GM23338 (cell line): Measurements from ENCODE around the gene AKNA. TPM values are rescaled to one million over a fixed set of nuclear protein-coding genes. Genes with fewer than 3 reads are reported as not detected.

Experiments
- ATAC-seq: fragments of 200-7000 bp; cut with Tn5 transposase; 3 replicates; pipeline ENCODE4 v1.9.1; 2020
- DNase-seq: peaks from one replicate; pipeline ENCODE4 v3.0.0-alpha.2; 2015; ENCODE audit warnings: low spot score
- H2AFZ ChIP-seq: fragments of 200-600 bp; sonication (generic); 2 replicates; pipeline ENCODE4 v1.8.0; 2016; ENCODE audit warnings: antibody characterized with exemption, mild to moderate bottlenecking, moderate library complexity
- H3F3A ChIP-seq: fragments of 200-600 bp; sonication (generic); replicated peaks from 2 replicates; pipeline ENCODE4 v1.8.0; 2017; ENCODE audit warnings: antibody characterized with exemption, mixed run types, low read depth
- H3K27ac ChIP-seq: fragments of 200-600 bp; sonication (generic); 2 replicates; pipeline ENCODE4 v1.6.1; 2016; ENCODE audit warnings: low read depth
- H3K27me3 ChIP-seq: fragments of 200-600 bp; sonication (generic); 2 replicates; pipeline ENCODE4 v1.8.0; 2016; ENCODE audit warnings: mild to moderate bottlenecking, mixed run types, moderate library complexity; ENCODE audit not compliant: insufficient read depth
- H3K36me3 ChIP-seq: fragments of 200-600 bp; sonication (generic); 2 replicates; pipeline ENCODE4 v1.8.0; 2016; ENCODE audit warnings: mild to moderate bottlenecking; ENCODE audit not compliant: insufficient read depth
- H3K4me1 ChIP-seq: fragments of 200-600 bp; sonication (generic); 2 replicates; pipeline ENCODE4 v1.8.0; 2016; ENCODE audit warnings: mild to moderate bottlenecking, moderate library complexity; ENCODE audit not compliant: insufficient read depth
- H3K4me2 ChIP-seq: fragments of 200-600 bp; sonication (generic); 2 replicates; pipeline ENCODE4 v1.7.1; 2017; ENCODE audit warnings: mixed run types
- H3K4me3 ChIP-seq: fragments of 200-600 bp; sonication (generic); 2 replicates; pipeline ENCODE4 v1.6.1; 2016; ENCODE audit warnings: mixed run types
- H3K79me2 ChIP-seq: fragments of 200-600 bp; sonication (generic); replicated peaks from 2 replicates; pipeline ENCODE4 v1.8.0; 2017; ENCODE audit warnings: mild to moderate bottlenecking; ENCODE audit not compliant: insufficient read depth
- H3K9me2 ChIP-seq: fragments of 200-600 bp; sonication (generic); 2 replicates; pipeline ENCODE4 v1.8.0; 2017; ENCODE audit not compliant: insufficient read depth
- H4K20me1 ChIP-seq: fragments of 200-600 bp; sonication (generic); replicated peaks from 2 replicates; pipeline ENCODE4 v1.8.0; 2017; ENCODE audit warnings: mild to moderate bottlenecking; ENCODE audit not compliant: insufficient read depth
- H3K27ac Mint-ChIP-seq: 2 replicates; pipeline ENCODE4 v1.8.0; 2020; ENCODE audit warnings: inconsistent platforms, mild to moderate bottlenecking, moderate library complexity, mixed read lengths
- H3K27me3 Mint-ChIP-seq: 3 replicates; pipeline ENCODE4 v1.8.0; 2022; ENCODE audit warnings: low read depth, mild to moderate bottlenecking, moderate library complexity, mixed read lengths, inconsistent platforms; ENCODE audit not compliant: insufficient read depth, poor library complexity
- H3K36me3 Mint-ChIP-seq: 3 replicates; pipeline ENCODE4 v1.8.0; 2021; ENCODE audit warnings: low read depth, mild to moderate bottlenecking, inconsistent platforms, moderate library complexity, mixed read lengths
- H3K4me1 Mint-ChIP-seq: 3 replicates; pipeline ENCODE4 v1.8.0; 2020; ENCODE audit warnings: mild to moderate bottlenecking, inconsistent platforms, mixed read lengths
- H3K4me3 Mint-ChIP-seq: 3 replicates; pipeline ENCODE4 v1.8.0; 2021; ENCODE audit warnings: moderate library complexity, mild to moderate bottlenecking, inconsistent platforms, mixed read lengths
- H3K9me3 Mint-ChIP-seq: 3 replicates; pipeline ENCODE4 v1.8.0; 2020; ENCODE audit warnings: moderate library complexity, mild to moderate bottlenecking, inconsistent platforms, mixed read lengths
- CREB1 ChIP-seq: fragments of 250-450 bp; sonication (Bioruptor Pico); IDR thresholded peaks from 2 replicates; pipeline ENCODE4 v1.5.0; 2020; ENCODE audit warnings: low read depth, mild to moderate bottlenecking, moderate library complexity
- ETS1 ChIP-seq: IDR thresholded peaks from 2 replicates; pipeline ENCODE4 v1.6.1; 2016; ENCODE audit warnings: antibody characterized with exemption
- EZH2 ChIP-seq: fragments of 200-600 bp; sonication (generic); IDR thresholded peaks from one replicate; pipeline ENCODE4 v1.8.0; 2017; ENCODE audit warnings: antibody characterized with exemption, mild to moderate bottlenecking, low read depth; ENCODE audit not compliant: unreplicated experiment
- EZH2phosphoT487 ChIP-seq: fragments of 200-600 bp; sonication (generic); IDR thresholded peaks from one replicate; pipeline ENCODE4 v1.8.1; 2018; ENCODE audit warnings: antibody characterized with exemption; ENCODE audit not compliant: unreplicated experiment
- JUNB ChIP-seq: IDR thresholded peaks from one replicate; pipeline ENCODE4 v1.6.1; 2016; ENCODE audit warnings: antibody characterized with exemption; ENCODE audit not compliant: unreplicated experiment
- NANOG ChIP-seq: IDR thresholded peaks from 2 replicates; pipeline ENCODE4 v1.6.1; 2016; ENCODE audit warnings: antibody characterized with exemption, borderline replicate concordance
- POLR2AphosphoS5 ChIP-seq: IDR thresholded peaks from 2 replicates; pipeline ENCODE4 v1.6.1; 2016; ENCODE audit warnings: antibody characterized with exemption, low read depth
- ZNF114 ChIP-seq: fragments of 250-450 bp; sonication (Bioruptor Pico); IDR thresholded peaks from 2 replicates; pipeline ENCODE4 v1.5.0; 2020; ENCODE audit warnings: mild to moderate bottlenecking, moderate library complexity
- ZNF331 ChIP-seq: fragments of 250-450 bp; sonication (Bioruptor Pico); IDR thresholded peaks from 2 replicates; pipeline ENCODE4 v1.5.0; 2020; ENCODE audit warnings: low read depth, mild to moderate bottlenecking, moderate library complexity
- polyA plus RNA-seq: library from polyadenylated mRNA; unstranded; fragments of >200 nt; fragmentation: Nextera tagmentation; extraction: Ambion mirVana; gene quantifications from 2 replicates; pipeline ENCODE4 v1.2.1, GENCODE V29; 2016
- total RNA-seq: library from RNA; depleted of rRNA; stranded (reverse); fragments of >200 nt; shearing (Covaris generic); gene quantifications from 2 replicates; pipeline ENCODE4 v1.2.3, GENCODE V29; 2014
- TF ChIP-seq, protein P1 (sequence below), 2 experiments: fragments of 200-600 bp in 1 of 2; sonication (generic) in 1 of 2; conservative IDR thresholded peaks; 2 replicates each; pipeline versions ENCODE4 v1.5.1 to v1.6.1; 2016 to 2017; ENCODE audit warnings: antibody characterized with exemption in 2 of 2, low read depth in 2 of 2, mild to moderate bottlenecking in 2 of 2, moderate library complexity in 1 of 2

AKNA gene
- total and polyA plus RNA-seq, 2 experiments from 2014 or later, result 9.0 to 28.1 TPM

GRCh38 chr9:114372921-114373448, 14.8 kb downstream of the AKNA start:
- no peak for ATAC-seq
- Histone ChIP-seq H3K27me3 (no peaks in the 10 kb centered on the region), H3K27ac (no peak overlapping the region), H3F3A (peaks cover 12% of the 10 kb centered on the region; the same call in 1 of the 2 replicates), H3K79me2 (peaks cover 4% of the 10 kb centered on the region; the same call in 1 of the 2 replicates), H3K4me3 (no peak overlapping the region), H3K9me2 (0 out of 2 replicates have a peak, but pooled peaks cover 6% of the 10 kb centered on the region), H4K20me1 (no peaks in the 10 kb centered on the region), H3K4me2 (no peak overlapping the region), H3K4me1 (peaks cover 52% of the 10 kb centered on the region), H2AFZ (no peak overlapping the region), H3K36me3 (no peaks in the 10 kb centered on the region)
- Mint-ChIP-seq H3K4me1 (peaks cover 46% of the 10 kb centered on the region), H3K27ac (peak overlapping the region; percentile 46; the same call in 1 of the 2 replicates), H3K27me3 (peaks cover 8% of the 10 kb centered on the region), H3K36me3 (peaks cover 50% of the 10 kb centered on the region), H3K9me3 (no peaks in the 10 kb centered on the region), H3K4me3 (no peak overlapping the region)
- no peak for DNase-seq
- TF ChIP-seq, protein P1, sequence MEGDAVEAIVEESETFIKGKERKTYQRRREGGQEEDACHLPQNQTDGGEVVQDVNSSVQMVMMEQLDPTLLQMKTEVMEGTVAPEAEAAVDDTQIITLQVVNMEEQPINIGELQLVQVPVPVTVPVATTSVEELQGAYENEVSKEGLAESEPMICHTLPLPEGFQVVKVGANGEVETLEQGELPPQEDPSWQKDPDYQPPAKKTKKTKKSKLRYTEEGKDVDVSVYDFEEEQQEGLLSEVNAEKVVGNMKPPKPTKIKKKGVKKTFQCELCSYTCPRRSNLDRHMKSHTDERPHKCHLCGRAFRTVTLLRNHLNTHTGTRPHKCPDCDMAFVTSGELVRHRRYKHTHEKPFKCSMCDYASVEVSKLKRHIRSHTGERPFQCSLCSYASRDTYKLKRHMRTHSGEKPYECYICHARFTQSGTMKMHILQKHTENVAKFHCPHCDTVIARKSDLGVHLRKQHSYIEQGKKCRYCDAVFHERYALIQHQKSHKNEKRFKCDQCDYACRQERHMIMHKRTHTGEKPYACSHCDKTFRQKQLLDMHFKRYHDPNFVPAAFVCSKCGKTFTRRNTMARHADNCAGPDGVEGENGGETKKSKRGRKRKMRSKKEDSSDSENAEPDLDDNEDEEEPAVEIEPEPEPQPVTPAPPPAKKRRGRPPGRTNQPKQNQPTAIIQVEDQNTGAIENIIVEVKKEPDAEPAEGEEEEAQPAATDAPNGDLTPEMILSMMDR (conservative IDR thresholded peaks at IDR 0.05; ENCODE audit: low read depth in 2 of 2), result no peak
- TF ChIP-seq ZNF331 (CRISPR knock-in tag) (no peak), EZH2 (no peak), ETS1 (no peak), ZNF114 (CRISPR knock-in tag) (no peak), NANOG (no peak), EZH2phosphoT487 (no peak), CREB1 (no peak), JUNB (no peak)

DNA sequence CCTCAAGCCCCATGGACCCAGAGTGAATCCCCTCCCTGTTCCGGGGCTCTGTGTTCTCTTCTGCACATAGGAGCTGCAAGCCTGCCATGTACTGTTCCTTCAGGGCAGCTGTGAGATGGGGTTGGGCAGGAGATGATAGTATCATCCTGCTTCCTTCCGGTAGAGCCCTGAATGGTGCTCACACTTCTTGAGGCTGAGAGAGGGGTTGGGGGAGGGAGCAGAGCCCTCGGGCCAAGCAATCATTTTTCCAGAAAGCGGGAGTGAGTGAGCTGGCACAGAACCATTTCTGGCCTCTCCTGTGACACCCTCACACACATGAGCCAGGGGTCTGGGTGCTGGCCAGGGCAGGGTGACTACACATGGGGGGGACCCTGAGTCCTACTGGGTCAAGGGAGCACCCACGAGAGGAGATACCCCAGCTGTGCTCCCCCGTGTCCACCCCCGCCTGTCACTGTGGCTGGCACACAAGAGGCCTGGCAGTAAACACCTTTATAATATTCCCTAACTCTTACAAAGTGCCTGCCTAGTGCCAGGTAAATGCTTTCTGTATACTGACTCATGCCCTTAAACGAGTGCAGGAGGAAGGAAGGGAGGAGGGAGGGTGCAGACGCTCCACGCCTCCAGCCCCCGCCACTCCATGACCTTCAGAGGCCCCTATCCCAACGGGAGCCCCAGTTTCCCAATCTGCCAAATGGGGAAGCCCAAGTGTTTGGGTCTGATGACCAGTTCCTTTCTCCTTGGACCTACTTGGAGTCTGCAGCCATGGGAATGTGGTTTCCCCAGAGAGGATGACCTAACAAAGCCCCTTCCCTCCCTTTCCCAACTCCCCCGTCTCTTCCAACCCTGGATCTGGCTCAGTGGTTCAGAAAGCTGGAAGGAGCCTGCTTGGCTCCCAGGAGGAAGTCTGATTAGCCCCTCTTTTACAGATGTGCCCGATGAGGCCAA, 15.5 kb downstream of the AKNA start:
- peak overlapping the region; percentile 89 for H3K27ac Mint-ChIP-seq
- Histone ChIP-seq H3K9me2 (0 out of 2 replicates have a peak, but pooled peaks cover 6% of the 10 kb centered on the region), H2AFZ (no peak overlapping the region), H3F3A (peaks cover 12% of the 10 kb centered on the region; the same call in 1 of the 2 replicates), H4K20me1 (no peaks in the 10 kb centered on the region), H3K4me2 (no peak overlapping the region), H3K79me2 (peaks cover 4% of the 10 kb centered on the region; the same call in 1 of the 2 replicates), H3K27ac (no peak overlapping the region), H3K4me1 (peaks cover 52% of the 10 kb centered on the region), H3K4me3 (no peak overlapping the region), H3K27me3 (no peaks in the 10 kb centered on the region), H3K36me3 (no peaks in the 10 kb centered on the region)
- H3K9me3 Mint-ChIP-seq, result no peaks in the 10 kb centered on the region
- DNase-seq (no peak), ATAC-seq (no peak)
- no peak overlapping the region for H3K4me3 Mint-ChIP-seq
- peaks cover 43% of the 10 kb centered on the region for H3K4me1 Mint-ChIP-seq
- H3K27me3 Mint-ChIP-seq, result peaks cover 5% of the 10 kb centered on the region
- H3K36me3 Mint-ChIP-seq, result peaks cover 50% of the 10 kb centered on the region
- no peak for TF ChIP-seq EZH2
- TF ChIP-seq JUNB, result no peak
- TF ChIP-seq ZNF331 (CRISPR knock-in tag), result no peak
- TF ChIP-seq POLR2AphosphoS5, result no peak
- no peak for TF ChIP-seq ETS1
- no peak for TF ChIP-seq EZH2phosphoT487
